Measurements from ENCODE around the gene TACC3. TPM values are rescaled to one million over a fixed set of nuclear protein-coding genes. Genes with fewer than 3 reads are reported as not detected.

Gene TACC3
- total RNA-seq, 6 donors from 2014 or later, result 8.9 to 47.4 (median 21.9) TPM

- H3K9me3 ChIP-seq, result no peaks in the 10 kb centered on the region
- no peaks in the 10 kb centered on the region for H3K36me3 ChIP-seq
- H3K4me3 ChIP-seq, result no peak overlapping the region
- no peak overlapping the region for H3K27ac ChIP-seq
- WGBS, 2 donors, result 69 to 88% methylated on average over 17 to 18 of the region's 34 CpGs
- H3K4me1 ChIP-seq, result peaks cover 0 to 20% (median 6%) of the 10 kb centered on the region in 4 donors
- no peaks in the 10 kb centered on the region for H3K27me3 ChIP-seq
- ATAC-seq (ENCODE audit: low FRiP score in 2 of 2), result no peak
- TF ChIP-seq EP300 (IDR thresholded peaks at IDR 0.05) (no peak), POLR2A (IDR thresholded peaks at IDR 0.05) (no peak), CTCF (IDR thresholded peaks at IDR 0.05) (no peak)
- peak in 1 of 2 donors; percentile 80 for DNase-seq
Observed at GRCh38 chr4:1786544-1787362, 65.4 kb downstream of the TACC3 start.

- TF ChIP-seq POLR2AphosphoS5 (IDR thresholded peaks at IDR 0.05) (no peak), EP300 (IDR thresholded peaks at IDR 0.05) (no peak), POLR2A (IDR thresholded peaks at IDR 0.05) (no peak), CTCF (IDR thresholded peaks at IDR 0.05) (no peak)
- WGBS, 2 donors, result 41% methylated on average over 14 to 22 of the region's 25 CpGs
- ATAC-seq (ENCODE audit: low FRiP score in 2 of 2) (no peak), DNase-seq (no peak)
- Histone ChIP-seq H3K36me3 (no peaks in the 10 kb centered on the region), H3K4me3 (no peak overlapping the region), H3K9me3 (no peaks in the 10 kb centered on the region), H3K4me1 (peaks cover 0 to 20% (median 7%) of the 10 kb centered on the region in 4 donors), H3K27me3 (peaks cover 0 to 2% (median 0%) of the 10 kb centered on the region in 4 donors), H3K27ac (no peak overlapping the region)
Observed at GRCh38 chr4:1787411-1788077, 66.2 kb downstream of the TACC3 start.

- no peak for TF ChIP-seq POLR2AphosphoS5 (IDR thresholded peaks at IDR 0.05)
- Histone ChIP-seq H3K4me1 (peaks cover 0 to 20% (median 12%) of the 10 kb centered on the region in 4 donors), H3K4me3 (no peak overlapping the region), H3K36me3 (no peaks in the 10 kb centered on the region), H3K9me3 (no peaks in the 10 kb centered on the region), H3K27me3 (peaks cover 0 to 5% (median 0%) of the 10 kb centered on the region in 4 donors), H3K27ac (no peak overlapping the region)
- WGBS, 2 donors, result 66 to 70% methylated on average over 11 to 13 of the region's 13 CpGs
- no peak for DNase-seq
- ATAC-seq (ENCODE audit: low FRiP score in 2 of 2), result no peak
Observed at GRCh38 chr4:1788254-1788973, 67.1 kb downstream of the TACC3 start.

- H3K4me3 ChIP-seq, result no peak overlapping the region
- 81 to 98% methylated on average over 8 to 21 of the region's 21 CpGs for WGBS, 2 donors
- no peaks in the 10 kb centered on the region for H3K36me3 ChIP-seq
- DNase-seq, result peak in 1 of 2 donors; percentile 80
- ATAC-seq (ENCODE audit: low FRiP score in 2 of 2), result no peak
- H3K27ac ChIP-seq, result no peak overlapping the region
- no peak for TF ChIP-seq CTCF (IDR thresholded peaks at IDR 0.05)
- no peak for TF ChIP-seq POLR2AphosphoS5 (IDR thresholded peaks at IDR 0.05)
- TF ChIP-seq EP300 (IDR thresholded peaks at IDR 0.05), result no peak
- TF ChIP-seq POLR2A (IDR thresholded peaks at IDR 0.05), result no peak
- H3K27me3 ChIP-seq, result peaks cover 0 to 15% (median 7%) of the 10 kb centered on the region in 4 donors
- H3K9me3 ChIP-seq, result no peaks in the 10 kb centered on the region
- peaks cover 8 to 28% (median 23%) of the 10 kb centered on the region in 4 donors for H3K4me1 ChIP-seq
Observed at GRCh38 chr4:1789552-1789951, 68.2 kb downstream of the TACC3 start.

GRCh38 chr4:1790005-1790404 lies 68.7 kb downstream of the TACC3 start:
- Histone ChIP-seq H3K4me1 (peaks cover 10 to 32% (median 27%) of the 10 kb centered on the region in 4 donors), H3K27ac (no peak overlapping the region), H3K36me3 (no peaks in the 10 kb centered on the region), H3K9me3 (no peaks in the 10 kb centered on the region), H3K4me3 (no peak overlapping the region), H3K27me3 (peaks cover 0 to 19% (median 8%) of the 10 kb centered on the region in 4 donors)
- DNase-seq (no peak), ATAC-seq (ENCODE audit: low FRiP score in 2 of 2) (no peak)
- TF ChIP-seq CTCF (IDR thresholded peaks at IDR 0.05) (no peak), EP300 (IDR thresholded peaks at IDR 0.05) (no peak), POLR2AphosphoS5 (IDR thresholded peaks at IDR 0.05) (no peak), POLR2A (IDR thresholded peaks at IDR 0.05) (no peak)
- 83 to 84% methylated on average over 8 to 10 of the region's 10 CpGs for whole genome bisulfite sequencing, 2 donors

All from upper lobe of left lung (tissue), 6 donors.